Suppressor macrophage treated with lipopolysaccharide for 1 hour (primary cell): ENCODE data around the gene DUSP12.
"Not testable (repeated sequence)": the region's sequence is repeated elsewhere in the genome, so short reads cannot be mapped to it uniquely, and the experiment has no call there.

Experiments used
- DNase-seq, 3 donors: peaks; one replicate each; pipeline ENCODE4 v3.0.0-alpha.2; 2020 to 2022

The DUSP12 gene, protein sequence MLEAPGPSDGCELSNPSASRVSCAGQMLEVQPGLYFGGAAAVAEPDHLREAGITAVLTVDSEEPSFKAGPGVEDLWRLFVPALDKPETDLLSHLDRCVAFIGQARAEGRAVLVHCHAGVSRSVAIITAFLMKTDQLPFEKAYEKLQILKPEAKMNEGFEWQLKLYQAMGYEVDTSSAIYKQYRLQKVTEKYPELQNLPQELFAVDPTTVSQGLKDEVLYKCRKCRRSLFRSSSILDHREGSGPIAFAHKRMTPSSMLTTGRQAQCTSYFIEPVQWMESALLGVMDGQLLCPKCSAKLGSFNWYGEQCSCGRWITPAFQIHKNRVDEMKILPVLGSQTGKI

DNA sequence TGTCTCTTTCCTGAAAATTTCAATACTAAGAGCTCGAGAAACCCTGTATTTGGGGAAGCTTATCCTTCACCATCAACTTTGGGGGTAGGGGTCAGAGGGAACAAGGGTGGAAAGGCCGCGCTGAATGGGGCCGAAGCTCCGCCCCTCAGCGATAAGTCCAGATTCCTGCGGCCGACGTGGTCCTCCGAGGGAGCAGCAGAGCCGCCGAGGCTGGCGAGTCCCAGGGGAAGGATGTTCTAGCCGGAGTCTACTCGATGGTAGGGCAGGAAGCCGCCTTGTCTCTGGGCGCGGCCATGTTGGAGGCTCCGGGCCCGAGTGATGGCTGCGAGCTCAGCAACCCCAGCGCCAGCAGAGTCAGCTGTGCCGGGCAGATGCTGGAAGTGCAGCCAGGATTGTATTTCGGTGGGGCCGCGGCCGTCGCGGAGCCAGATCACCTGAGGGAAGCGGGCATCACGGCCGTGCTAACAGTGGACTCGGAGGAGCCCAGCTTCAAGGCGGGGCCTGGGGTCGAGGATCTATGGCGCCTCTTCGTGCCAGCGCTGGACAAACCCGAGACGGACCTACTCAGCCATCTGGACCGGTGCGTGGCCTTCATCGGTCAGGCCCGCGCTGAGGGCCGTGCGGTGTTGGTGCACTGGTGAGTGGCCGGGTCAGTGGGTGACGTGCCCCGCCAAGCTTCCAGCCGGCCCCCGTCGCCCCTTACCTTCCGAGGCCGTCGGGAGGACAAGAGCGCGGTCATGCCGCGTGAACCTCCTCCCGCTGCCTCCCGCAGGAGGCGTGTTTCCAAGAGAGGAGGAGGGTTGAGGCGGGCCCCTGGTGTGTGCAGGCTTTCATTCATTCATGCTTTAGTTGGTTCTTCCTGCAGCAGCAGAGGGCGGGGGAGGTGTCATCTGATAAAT is at the start of gene DUSP12:
DUSP12 (plus strand) TSS at position 278 of the 899 bp plus-strand sequence; CDS start at position 294, 16 bp downstream.
- DNase-seq, result peak; percentile 96 to 97 (median 96)

DNA sequence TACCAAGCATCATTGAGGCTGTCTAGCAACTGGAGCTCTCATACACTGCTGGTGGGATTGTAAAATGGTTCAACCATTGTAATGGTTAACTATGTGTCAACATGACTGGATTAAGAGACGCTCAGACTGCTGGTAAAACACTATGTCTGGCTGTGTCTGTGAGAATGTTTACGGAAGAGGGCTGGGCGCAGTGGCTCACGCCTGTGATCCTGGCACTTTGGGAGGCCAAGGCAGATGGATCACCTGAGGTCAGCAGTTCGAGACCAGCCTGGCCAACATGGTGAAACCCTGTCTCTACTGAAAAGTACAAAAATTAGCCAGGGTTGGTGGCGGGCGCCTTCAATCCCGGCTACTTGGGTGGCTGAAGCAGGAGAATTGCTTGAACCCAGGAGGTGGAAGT is 47.3 kb upstream of the DUSP12 start:
- DNase-seq, result no peak

DNA sequence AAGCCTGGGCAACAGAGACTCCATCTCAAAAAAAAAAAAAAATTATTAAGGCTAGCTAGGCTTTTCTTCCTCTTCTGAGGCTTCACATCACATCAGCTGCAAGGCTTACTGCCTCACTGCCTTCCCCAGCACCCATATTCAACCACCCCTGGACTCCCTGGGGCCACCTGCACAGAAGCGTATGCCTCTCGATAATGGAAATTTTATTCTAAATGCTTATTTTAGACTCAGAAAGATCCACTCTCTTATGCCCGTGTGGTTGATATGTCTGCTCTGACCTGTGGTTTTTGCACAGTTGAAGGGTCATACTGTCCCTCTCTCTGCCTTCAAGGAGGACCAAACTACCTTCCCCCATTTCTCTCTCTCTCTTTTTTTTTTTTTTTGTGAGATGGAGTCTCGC is 44.0 kb upstream of the DUSP12 start:
- DNase-seq, result no peak

DNA sequence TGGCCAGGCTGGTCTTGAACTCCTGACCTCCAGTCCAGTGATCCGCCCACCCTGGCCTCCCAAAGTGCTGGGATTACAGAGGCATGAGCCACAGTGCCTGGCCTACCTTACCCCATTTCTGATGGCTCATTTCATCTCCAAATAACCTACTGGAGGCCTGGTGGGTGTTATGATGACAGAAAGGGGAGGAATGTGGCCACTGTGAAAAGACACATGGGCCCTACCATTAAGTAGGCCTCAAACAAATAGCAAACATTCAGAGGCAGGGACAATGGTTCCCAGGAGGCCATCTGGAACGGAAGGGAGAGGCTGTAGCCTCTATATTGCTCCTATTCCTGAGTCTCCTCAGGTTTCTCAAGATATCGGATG is 43.5 kb upstream of the DUSP12 start:
- DNase-seq, result peak; percentile 50 to 63 (median 55)

DNA sequence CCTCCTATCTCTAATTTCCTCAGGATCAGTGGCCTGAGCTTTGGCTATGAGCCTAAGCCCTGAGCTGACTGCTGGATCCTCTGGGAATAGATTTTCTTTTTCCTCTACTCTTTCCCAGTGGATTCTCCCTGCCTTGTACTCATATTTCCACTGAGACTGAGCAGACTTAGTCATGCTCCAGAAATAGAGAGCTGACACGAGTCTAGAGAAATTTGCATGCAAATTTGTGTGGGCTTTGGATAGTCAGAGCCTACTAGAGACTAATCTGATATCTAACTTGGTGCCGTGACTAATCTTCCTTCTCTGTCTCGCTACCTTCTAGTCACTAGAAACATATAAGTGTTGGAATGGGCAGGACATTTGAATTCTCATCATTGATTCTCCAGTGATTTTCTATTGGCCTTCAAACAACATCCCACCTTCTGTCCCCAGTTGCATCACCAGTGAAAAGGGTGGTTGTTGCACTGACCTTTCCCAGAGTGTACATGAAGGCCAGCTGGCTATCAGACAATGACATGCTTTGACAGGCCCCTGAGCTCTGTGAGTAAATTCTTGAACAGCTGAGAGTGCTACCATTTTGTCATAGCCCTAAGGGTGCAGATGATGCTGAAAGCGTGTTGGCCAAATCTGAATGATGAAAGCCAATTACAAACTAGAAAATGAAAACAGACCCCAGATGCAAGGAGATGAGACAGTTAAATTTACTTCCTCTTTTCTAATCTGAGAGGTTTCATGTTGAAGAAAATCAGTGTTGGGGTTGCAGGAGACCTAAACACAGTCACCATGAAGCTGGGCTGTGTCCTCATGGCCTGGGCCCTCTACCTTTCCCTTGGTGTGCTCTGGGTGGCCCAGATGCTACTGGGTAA is 42.9 kb upstream of the DUSP12 start, which contains the start of gene FCRLA:
FCRLA (plus strand) TSS at position 748 of the 866 bp plus-strand sequence; CDS start at position 784, 36 bp downstream.
- DNase-seq, result peak; percentile 78 to 94 (median 93)

DNA sequence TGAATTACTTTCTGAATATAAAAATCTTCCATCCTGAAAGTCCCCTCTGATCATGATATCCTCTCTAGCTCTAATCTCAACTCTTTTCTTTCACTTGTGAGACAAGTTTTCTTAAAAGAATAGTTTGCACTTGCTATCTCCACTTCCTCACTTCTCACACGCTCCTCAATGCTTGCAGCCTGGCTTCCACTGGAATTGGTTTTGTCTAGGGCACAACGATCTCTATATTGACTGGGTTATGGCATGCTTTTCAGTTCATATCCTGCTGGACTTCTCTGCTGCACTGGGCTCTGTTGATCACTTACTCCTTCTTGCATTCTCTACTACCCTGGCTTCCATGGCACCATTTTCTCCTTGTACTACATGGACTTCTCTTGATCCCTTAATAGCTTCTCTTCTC is 42.1 kb upstream of the DUSP12 start:
- DNase-seq, result no peak

DNA sequence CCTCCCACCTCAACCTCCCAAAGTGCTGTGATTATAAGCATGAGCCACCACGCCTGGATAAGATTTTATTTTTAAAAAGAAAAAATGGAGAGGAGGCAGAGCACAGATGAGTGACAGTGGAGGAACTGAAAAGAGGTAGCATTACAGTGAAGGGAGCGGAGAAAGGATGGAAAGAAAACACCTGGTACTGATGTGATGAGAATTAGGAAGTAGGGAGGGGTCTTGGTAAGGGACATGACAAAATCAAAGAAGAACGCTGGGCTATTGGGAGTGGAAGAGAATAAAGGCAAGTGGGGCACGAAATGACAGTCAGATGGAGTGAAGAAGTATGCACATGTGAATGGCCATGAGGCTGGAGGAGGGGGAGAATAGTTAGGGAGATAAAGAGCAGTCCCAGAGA is 40.2 kb upstream of the DUSP12 start:
- no peak for DNase-seq

DNA sequence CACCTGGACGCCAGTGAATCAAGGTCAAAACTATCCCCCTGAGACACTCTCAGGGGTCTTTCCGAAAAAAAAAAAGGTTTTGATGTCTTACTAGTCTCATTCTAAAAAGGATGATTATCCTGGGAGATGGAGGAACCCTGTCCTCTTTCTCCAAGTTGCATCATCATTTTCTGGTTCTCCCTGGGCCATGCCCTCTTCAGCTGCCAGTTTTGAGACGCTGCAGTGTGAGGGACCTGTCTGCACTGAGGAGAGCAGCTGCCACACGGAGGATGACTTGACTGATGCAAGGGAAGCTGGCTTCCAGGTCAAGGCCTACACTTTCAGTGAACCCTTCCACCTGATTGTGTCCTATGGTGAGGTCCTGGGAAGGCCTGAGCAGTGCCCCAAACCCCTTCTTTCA is 39.0 kb upstream of the DUSP12 start:
- no peak for DNase-seq

DNA sequence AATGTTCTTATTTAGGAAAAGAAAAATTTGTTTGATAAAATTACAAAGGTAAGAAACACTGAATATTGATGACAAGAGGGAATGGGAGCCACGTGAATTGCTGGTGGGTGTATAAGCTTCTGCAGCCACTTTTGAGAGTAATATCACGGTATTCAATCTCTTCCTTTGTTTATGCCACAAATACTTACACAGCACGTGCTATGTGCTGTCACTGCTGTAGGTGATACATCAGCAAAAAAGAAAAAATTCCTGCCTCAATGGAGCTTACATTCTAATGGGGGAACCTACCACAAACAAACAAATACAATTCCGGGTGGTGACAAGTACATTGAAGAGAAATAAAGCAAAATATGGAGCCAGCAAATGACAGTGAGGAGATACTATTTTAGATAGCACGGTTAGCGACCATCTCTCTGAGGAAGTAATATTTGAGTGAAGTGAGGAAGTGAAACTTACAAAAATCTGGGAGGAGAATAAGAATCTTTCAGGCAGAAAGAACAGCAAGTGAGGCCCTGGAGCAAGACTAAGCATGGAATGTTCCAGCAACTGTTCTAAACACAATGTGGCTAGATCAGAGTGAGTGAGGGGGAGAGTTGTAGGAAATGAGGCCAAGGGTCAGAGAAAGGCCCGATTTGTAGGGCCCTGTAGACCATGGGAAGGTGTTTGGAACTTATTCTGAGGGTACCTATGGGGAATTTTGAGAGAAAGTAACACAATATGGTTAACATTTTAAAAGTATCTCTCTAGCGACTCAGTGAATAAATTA is 30.8 kb upstream of the DUSP12 start:
- peak; percentile 46 to 75 (median 69) for DNase-seq

DNA sequence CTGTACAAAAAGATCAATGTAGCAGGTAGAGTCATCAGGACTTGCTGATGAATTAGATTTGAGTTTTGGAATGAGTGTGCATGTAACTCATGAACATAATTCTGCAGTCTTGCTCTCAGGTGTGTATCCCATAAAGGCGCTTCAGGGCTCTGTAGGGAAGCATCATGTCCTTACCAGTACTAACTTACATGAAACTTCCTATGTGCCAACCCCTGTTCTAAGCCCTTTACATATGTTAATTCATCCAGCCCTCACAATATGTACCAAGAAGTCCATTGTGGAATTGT is 30.3 kb upstream of the DUSP12 start:
- DNase-seq, result no peak

DNA sequence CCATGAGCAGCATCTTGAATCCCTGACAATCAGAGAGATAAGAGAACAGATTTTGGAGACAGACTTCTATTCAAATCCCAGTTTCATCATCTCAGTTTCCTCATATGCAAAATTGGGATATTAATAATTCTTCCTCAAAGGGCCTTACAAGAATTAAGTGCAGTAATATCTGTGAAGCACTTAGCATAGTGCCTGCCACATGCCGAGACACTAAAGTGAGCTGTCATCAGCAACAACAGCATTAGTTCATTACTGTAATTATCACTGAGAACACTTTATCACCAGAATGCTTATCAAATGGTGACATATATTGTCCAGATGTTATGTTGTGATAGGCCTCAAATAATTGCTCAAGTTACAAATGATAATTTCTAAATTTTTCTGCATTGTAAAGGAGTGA is 29.2 kb upstream of the DUSP12 start:
- peak in 1 of 3 donors; percentile 57 for DNase-seq

DNA sequence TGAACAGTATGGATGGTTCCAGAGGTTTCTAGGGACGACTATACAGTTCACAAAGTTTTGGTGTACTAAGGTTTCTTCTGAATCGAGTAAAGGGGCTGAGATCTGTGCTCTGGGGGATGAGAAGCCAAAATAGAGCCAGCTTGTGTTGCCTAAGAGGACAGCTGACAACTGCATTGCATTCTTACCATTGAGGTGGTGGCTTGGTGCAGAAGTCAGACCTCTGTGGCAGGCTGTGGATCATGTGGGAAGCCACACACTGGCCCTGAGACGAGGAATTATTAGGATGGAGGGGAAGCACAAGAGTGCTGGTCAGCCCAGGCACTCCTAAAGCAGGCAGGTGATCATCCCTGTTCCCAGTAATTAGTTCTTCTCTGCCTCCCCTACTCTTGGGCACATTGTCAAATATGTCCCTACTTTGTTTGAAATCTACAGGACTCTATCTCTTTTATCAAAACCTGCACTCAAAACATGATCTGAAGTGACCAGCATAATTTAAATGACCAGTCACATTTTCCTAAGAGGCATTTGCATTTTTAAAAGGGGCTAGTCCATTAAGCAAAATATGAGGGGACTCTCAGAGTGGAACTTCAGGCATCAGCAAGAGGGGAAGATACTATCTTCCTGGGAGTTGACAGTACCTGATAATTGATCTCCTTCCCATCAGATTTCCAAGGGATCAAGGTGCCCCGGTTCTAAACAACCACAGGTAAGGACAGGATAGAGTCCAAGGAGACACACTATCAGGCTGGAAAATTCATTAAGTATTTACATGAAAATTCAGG is 28.4 kb upstream of the DUSP12 start, which contains the start of gene FCRLB:
FCRLB (plus strand) TSS at position 589 of the 782 bp plus-strand sequence. CDS start 1,129 bp downstream, outside the sequence.
- DNase-seq, result no peak

DNA sequence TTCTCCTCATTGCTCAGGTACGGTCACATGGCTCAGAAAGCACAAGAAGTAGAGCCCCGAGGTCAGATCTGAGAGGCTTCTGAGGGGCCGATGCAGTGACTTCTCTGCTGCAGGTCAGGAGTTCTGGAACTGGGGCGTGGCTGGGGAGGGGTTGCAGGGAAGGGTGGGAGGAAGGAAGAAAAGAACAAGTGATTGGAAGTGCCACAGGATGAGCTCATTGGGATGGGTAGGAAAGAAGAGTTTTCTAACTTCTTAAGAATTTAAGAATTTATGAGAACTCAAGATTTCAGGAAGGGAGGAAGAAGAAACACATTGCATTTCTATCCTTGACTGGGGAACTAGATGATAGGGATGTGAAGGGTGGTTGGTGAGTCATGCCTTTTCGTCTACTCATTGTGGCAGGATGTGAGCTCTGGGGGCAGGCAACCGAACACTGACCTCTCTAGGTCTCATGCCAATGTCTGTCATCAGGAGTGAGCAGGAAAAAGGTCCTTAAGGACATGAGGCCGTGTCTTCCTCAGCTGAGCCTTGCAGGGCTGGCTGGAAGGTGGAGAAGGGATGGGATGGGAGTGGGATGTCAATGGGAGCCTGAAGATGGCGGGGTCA is 27.7 kb upstream of the DUSP12 start:
- DNase-seq, result peak; percentile 90 to 95 (median 94)

DNA sequence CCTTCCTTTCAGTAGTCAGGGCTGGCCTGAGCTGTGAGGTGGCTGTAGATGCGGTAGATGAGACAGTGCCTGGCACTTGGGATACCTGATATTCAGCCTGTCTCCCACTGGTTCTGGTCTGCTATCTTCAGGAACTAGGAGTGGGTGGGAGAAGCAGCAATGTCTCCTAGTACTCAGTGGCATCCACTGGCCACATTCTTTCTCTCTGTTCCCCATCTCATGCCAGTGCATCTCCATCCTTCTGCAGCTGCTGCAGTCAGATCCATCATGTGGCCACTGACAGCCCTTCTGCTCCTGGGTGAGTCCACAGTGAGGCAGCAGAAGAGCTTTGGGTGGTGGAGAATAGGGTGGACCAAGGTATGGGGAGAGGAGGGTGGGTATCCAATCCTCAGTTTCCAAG is 27.2 kb upstream of the DUSP12 start:
- no peak for DNase-seq

DNA sequence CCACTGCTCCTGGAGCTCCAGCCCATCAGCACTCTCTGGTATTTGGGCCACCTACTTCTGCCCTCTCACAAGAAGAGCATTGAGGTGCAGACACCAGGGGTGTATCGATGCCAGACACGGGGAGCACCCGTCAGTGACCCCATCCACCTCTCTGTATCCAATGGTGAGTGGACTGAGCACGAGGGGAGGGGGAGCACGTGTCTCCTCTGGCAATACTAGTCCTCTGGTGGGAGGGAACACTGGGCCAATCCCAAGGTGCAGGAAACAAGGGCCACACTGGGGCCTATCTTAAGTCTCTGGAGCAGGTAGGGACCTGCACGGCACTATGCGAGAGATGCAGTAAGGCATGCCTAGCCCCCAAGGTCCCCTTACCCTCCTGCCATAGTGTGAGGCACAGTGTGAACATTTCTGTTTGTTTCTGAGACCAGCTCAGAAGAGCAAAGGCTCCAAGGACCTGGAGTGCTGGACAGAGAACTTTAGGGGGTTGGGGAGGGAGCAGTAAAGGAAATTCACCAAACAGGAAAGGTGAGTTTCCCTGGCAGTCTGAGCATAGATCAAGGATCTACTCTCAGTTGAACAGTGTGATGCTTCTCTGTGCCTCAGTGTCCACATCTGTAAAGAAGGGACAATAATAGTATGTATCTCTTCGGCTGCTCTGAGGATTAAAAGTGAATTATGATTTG is 26.0 kb upstream of the DUSP12 start:
- DNase-seq, result no peak

DNA sequence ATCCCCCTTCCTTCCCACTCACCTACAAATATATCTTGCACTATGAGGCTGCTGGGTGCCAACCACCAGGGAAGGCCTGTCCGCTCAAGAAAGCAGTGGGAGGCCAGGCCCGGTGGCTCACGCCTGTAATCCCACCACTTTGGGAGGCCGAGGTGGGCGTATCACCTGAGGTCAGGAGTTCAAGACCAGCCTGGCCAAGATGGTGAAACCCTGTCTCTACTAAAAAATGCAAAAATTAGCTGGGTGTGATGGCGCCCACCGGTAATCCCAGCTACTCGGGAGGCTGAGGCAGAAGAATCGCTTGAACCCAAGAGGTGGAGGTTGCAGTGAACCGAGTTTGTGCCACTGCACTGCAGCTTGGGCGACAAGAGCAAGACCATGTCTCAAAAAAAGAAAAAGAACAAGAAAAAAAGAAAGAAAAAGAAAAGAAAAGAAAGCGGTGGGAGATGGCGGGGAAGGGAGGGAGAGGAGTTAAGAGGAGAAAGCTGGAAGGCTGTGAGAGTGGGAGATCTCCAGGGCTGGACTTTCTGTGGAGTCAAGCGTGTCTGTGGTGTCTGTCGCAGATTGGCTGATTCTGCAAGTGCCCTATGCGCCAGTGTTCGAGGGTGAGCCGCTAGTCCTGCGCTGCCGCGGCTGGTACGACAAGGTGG is 24.2 kb upstream of the DUSP12 start:
- not testable (repeated sequence) for DNase-seq

DNA sequence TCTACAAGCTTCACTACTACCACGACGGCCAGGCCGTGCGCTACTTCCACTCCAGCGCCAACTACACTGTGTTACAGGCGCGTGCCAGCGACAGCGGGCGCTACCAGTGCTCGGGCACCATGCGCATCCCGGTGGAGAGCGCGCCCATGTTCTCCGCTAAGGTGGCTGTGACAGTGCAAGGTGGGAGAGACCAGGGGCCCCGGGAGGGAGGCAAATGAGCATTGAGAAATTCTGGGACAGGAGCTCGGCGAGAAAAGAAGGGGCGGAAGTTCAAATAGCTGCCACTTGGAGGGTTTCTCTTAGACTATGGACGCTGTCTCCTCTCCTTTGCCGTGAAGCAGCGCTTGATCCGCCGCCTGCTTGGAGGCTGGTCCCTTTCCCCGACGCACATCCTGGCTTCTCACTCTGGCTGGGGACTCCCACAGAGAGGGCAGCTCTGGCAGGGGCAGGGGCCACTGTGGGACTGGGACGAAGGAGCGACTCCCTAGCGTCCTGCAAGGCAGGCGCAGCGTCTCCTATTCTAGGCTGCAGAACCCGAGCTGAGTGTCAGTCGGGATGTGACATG is 23.6 kb upstream of the DUSP12 start:
- DNase-seq, result peak in 2 of 3 donors; percentile 39 to 50

DNA sequence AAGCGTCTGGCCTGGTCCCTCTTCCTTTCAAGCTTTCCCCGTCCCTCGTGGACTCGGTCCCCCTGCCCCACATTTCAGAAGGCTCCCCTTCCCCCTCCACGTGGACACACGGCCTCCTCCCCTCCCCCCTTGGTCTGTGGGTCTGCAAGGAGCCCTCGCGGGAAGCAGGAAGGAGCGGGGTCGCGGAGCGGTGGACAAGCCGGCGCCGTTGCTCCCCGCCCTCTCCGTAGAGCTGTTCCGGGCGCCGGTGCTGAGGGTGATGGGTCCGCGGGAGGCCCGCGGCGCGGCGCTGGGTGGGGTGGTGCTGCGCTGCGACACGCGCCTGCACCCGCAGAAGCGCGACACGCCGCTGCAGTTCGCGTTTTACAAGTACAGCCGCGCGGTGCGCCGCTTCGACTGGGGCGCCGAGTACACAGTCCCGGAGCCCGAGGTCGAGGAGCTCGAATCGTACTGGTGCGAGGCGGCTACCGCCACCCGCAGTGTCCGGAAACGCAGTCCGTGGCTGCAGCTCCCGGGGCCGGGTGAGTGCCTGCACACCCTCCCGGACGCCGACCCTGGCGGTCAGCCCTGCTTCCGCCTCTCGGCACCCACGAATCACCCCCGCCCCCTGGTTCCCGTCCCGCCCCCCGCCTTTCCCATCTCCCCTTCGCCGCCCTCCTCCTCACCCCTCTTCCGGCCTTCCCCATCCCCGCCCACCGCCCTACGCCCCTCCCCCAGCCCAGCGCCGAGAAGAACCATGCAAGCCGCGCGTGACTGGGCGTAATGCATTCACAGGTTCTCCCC is 22.9 kb upstream of the DUSP12 start:
- DNase-seq, result peak; percentile 57 to 84 (median 60)
